Measurements from ENCODE around the gene MYT1. TPM values are rescaled to one million over a fixed set of nuclear protein-coding genes. Genes with fewer than 3 reads are reported as not detected.
A peak's percentile ranks its signal among the peaks of the same experiment; 100 is the strongest.
"Not testable (repeated sequence)": the region's sequence is repeated elsewhere in the genome, so short reads cannot be mapped to it uniquely, and the experiment has no call there.

MYT1 gene
- polyA plus RNA-seq, 1 of the 3 experiments (the other 2 are of a cell fraction), result 0.10 TPM

DNA sequence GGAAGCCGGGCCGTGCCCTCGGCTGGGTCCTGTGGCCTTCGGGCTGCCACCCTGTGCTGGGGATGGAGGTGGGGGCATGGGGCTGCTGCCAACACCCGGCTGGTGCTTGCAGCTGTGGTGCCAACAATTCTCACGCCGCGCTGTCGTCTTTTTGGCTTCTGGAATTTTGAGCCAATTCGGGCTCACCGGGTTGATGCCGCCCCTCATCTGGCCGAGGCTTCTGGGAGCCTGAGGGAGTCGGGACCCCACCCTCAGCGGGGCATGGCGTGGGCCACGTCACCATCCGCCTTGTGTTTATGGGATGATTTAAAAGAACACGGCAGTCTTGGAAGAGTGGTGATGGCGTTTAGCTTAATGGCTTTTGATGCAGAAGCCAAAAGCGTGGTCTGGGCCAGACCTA, 48.2 kb upstream of the MYT1 start:
- Histone ChIP-seq H3K9me3 (no peaks in the 10 kb centered on the region), H3K4me1 (ENCODE audit: control insufficient read depth in 1 of 2, insufficient read depth in 2 of 2, low read depth in 1 of 2, low read length in 1 of 2) (peaks cover 0 to 14% of the 10 kb centered on the region in 2 experiments; a peak in 1 of 4 replicates), H3K79me2 (ENCODE audit: insufficient read depth) (no peaks in the 10 kb centered on the region), H3K4me2 (no peak overlapping the region), H3K27ac (ENCODE audit: low read depth in 2 of 2, low read length in 1 of 2) (no peak overlapping the region), H3K4me3 (ENCODE audit: low read depth in 2 of 2, low read length in 1 of 2) (no peak overlapping the region), H4K20me1 (ENCODE audit: insufficient read depth) (no peaks in the 10 kb centered on the region), H3K27me3 (ENCODE audit: insufficient read depth) (peaks cover 3% of the 10 kb centered on the region; the same call in 1 of the 2 replicates), H3F3A (replicated peaks; ENCODE audit: insufficient read depth) (no peaks in the 10 kb centered on the region), H3K9ac (no peak overlapping the region), H3K36me3 (replicated peaks in 1 of 2; ENCODE audit: control insufficient read depth in 1 of 2, insufficient read depth in 2 of 2, low read length in 1 of 2) (no peaks in the 10 kb centered on the region), H2AFZ (ENCODE audit: low read depth) (no peak overlapping the region), H3K9me2 (no peaks in the 10 kb centered on the region)
- 77% methylated on average over 12 of the region's 21 CpGs for WGBS (ENCODE audit: low lambda C conversion rate)
- no peak for TF ChIP-seq FOSL2 (IDR thresholded peaks at IDR 0.05; ENCODE audit: borderline replicate concordance, low read depth)
- CTCF ChIA-PET, result interaction anchor here (0.7 to 15.6 kb wide), 8 partner anchors 9 to 78 kb away, joined by 3 to 252 read pairs (median 4); partner anchors contain the start of genes LKAAEAR1, OPRL1 and RGS19
- POLR2A ChIA-PET, result no interaction called here
- DNase-seq, result no peak

GRCh38 chr20:64116541-64117431, 47.5 kb upstream of the MYT1 start:
- POLR2A ChIA-PET, result no interaction called here
- 74% methylated on average over 11 of the region's 17 CpGs for WGBS (ENCODE audit: low lambda C conversion rate)

DNA sequence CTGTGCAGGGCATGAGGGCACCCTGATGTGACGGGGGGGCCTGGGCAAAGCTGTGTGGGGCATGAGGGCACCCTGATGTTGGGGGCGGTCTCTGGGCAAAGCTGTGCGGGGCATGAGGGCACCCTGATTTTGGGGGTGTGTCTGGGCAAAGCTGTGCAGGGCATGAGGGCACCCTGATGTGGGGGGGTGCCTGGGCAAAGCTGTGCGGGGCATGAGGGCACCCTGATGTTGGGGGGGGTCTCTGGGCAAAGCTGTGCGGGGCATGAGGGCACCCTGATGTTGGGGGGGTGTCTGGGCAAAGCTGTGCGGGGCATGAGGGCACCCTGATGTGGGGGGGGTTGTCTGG, 46.8 kb upstream of the MYT1 start:
- H3K4me1 ChIP-seq (ENCODE audit: control insufficient read depth in 1 of 2, insufficient read depth in 2 of 2, low read depth in 1 of 2, low read length in 1 of 2); H3K4me2 ChIP-seq; DNase-seq; H3F3A ChIP-seq (replicated peaks; ENCODE audit: insufficient read depth); H4K20me1 ChIP-seq (ENCODE audit: insufficient read depth); H3K79me2 ChIP-seq (ENCODE audit: insufficient read depth); H3K4me3 ChIP-seq (ENCODE audit: low read depth in 2 of 2, low read length in 1 of 2); H3K36me3 ChIP-seq (replicated peaks in 1 of 2; ENCODE audit: control insufficient read depth in 1 of 2, insufficient read depth in 2 of 2, low read length in 1 of 2); H2AFZ ChIP-seq (ENCODE audit: low read depth); H3K9ac ChIP-seq; H3K9me3 ChIP-seq; POLR2A ChIA-PET; H3K9me2 ChIP-seq; H3K27ac ChIP-seq (ENCODE audit: low read depth in 2 of 2, low read length in 1 of 2): not testable (repeated sequence)
- CTCF ChIA-PET, result interaction anchor here (1.4 to 15.6 kb wide), 3 partner anchors 36 to 79 kb away, joined by 4 to 252 read pairs (median 6); partner anchors contain the start of genes LKAAEAR1, OPRL1 and RGS19
- H3K27me3 ChIP-seq (ENCODE audit: insufficient read depth), result peaks cover 15% of the 10 kb centered on the region; the same call in 1 of the 2 replicates
- 100% methylated on average over 1 of the region's 6 CpGs for WGBS (ENCODE audit: low lambda C conversion rate)

More at GRCh38 chr20:64116541-64117431, 47.5 kb upstream of the MYT1 start:
- Histone ChIP-seq H3K36me3 (replicated peaks in 1 of 2; ENCODE audit: control insufficient read depth in 1 of 2, insufficient read depth in 2 of 2, low read length in 1 of 2) (no peaks in the 10 kb centered on the region), H3K4me1 (ENCODE audit: control insufficient read depth in 1 of 2, insufficient read depth in 2 of 2, low read depth in 1 of 2, low read length in 1 of 2) (peaks cover 0 to 12% of the 10 kb centered on the region in 2 experiments; a peak in 1 of 4 replicates), H4K20me1 (ENCODE audit: insufficient read depth) (no peaks in the 10 kb centered on the region), H3K9me3 (no peaks in the 10 kb centered on the region), H3K9ac (no peak overlapping the region), H3K4me3 (ENCODE audit: low read depth in 2 of 2, low read length in 1 of 2) (no peak overlapping the region), H3K4me2 (no peak overlapping the region), H3K27me3 (ENCODE audit: insufficient read depth) (peaks cover 11% of the 10 kb centered on the region; the same call in 1 of the 2 replicates), H2AFZ (ENCODE audit: low read depth) (no peak overlapping the region), H3K9me2 (no peaks in the 10 kb centered on the region), H3F3A (replicated peaks; ENCODE audit: insufficient read depth) (no peaks in the 10 kb centered on the region), H3K79me2 (ENCODE audit: insufficient read depth) (no peaks in the 10 kb centered on the region), H3K27ac (ENCODE audit: low read depth in 2 of 2, low read length in 1 of 2) (no peak overlapping the region)
- DNase-seq, result peak; percentile 20
- TF ChIP-seq RCOR1 (IDR thresholded peaks at IDR 0.05; ENCODE audit: low read length), result no peak
- no peak for TF ChIP-seq CHD2 (IDR thresholded peaks at IDR 0.05; ENCODE audit: low read length, partially characterized antibody)
- TF ChIP-seq NRF1 (IDR thresholded peaks at IDR 0.05; ENCODE audit: low read depth, low read length), result no peak
- no peak for TF ChIP-seq PBX3 (IDR thresholded peaks at IDR 0.05)
- TF ChIP-seq MXI1 (IDR thresholded peaks at IDR 0.05; ENCODE audit: low read depth, low read length), result no peak
- no peak for TF ChIP-seq SIN3A (IDR thresholded peaks at IDR 0.05; ENCODE audit: borderline replicate concordance, low read depth, low read length)
- no peak for TF ChIP-seq RFX5 (IDR thresholded peaks at IDR 0.05; ENCODE audit: low read length)
- TF ChIP-seq MEF2A (IDR thresholded peaks at IDR 0.05; ENCODE audit: borderline replicate concordance, low read depth), result no peak
- no peak for TF ChIP-seq POLR2AphosphoS5 (IDR thresholded peaks at IDR 0.05; ENCODE audit: low read depth, low read length)
- TF ChIP-seq, protein P1, sequence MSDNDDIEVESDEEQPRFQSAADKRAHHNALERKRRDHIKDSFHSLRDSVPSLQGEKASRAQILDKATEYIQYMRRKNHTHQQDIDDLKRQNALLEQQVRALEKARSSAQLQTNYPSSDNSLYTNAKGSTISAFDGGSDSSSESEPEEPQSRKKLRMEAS (IDR thresholded peaks at IDR 0.05; ENCODE audit: low read depth), result no peak
- TF ChIP-seq, protein P2, sequence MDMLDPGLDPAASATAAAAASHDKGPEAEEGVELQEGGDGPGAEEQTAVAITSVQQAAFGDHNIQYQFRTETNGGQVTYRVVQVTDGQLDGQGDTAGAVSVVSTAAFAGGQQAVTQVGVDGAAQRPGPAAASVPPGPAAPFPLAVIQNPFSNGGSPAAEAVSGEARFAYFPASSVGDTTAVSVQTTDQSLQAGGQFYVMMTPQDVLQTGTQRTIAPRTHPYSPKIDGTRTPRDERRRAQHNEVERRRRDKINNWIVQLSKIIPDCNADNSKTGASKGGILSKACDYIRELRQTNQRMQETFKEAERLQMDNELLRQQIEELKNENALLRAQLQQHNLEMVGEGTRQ (IDR thresholded peaks at IDR 0.05; ENCODE audit: borderline replicate concordance, low read depth, low read length), result no peak
- no peak for TF ChIP-seq IRF3 (IDR thresholded peaks at IDR 0.05; ENCODE audit: low read depth, low read length)
- TF ChIP-seq GATA2 (CRISPR knock-in tag; IDR thresholded peaks at IDR 0.05), result no peak
- no peak for TF ChIP-seq FOSL2 (IDR thresholded peaks at IDR 0.05; ENCODE audit: borderline replicate concordance, low read depth)
- no peak for TF ChIP-seq FOXJ3 (CRISPR knock-in tag; IDR thresholded peaks at IDR 0.05)
- TF ChIP-seq FOXM1 (IDR thresholded peaks at IDR 0.05; ENCODE audit: low read depth), result no peak
- CTCF ChIA-PET, result interaction anchor here (0.7 to 15.6 kb wide), 6 partner anchors 14 to 78 kb away, joined by 3 to 252 read pairs (median 4); partner anchors contain the start of genes LKAAEAR1, OPRL1 and RGS19
